T1000 (cell line): ENCODE results near the gene PRSS1.

Experiments used
- DNase-seq: peaks from one replicate; lab custom pipeline; 2025; ENCODE audit warnings: mixed read lengths; lab: John Stamatoyannopoulos, UW

The PRSS1 gene

DNA sequence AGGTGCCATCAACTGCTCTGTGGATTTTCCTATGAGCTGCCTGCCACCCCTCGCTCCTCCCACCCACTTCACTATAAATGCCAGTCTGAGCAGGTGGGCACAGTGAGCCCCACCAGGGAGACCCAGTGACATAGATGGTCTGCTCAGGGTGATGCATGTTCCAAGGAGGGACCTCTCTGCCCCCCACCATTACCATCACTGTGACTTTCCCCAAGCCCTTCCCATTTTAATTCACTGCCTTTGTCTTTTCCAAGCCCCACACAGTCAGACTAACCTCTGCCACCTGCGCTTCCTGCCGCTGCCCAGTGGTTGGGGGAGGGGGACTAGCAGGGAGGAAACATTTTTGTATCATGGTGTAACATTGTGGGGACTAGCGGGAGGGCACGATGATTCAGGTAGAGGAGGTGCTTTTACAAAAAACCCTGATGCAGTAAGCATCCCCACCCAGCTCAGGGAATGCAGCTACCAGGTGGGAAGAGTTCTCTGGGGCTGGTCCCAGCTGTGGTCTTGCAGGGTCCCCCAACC lies 46.1 kb downstream of the PRSS1 start:
- DNase-seq: no peak

DNA sequence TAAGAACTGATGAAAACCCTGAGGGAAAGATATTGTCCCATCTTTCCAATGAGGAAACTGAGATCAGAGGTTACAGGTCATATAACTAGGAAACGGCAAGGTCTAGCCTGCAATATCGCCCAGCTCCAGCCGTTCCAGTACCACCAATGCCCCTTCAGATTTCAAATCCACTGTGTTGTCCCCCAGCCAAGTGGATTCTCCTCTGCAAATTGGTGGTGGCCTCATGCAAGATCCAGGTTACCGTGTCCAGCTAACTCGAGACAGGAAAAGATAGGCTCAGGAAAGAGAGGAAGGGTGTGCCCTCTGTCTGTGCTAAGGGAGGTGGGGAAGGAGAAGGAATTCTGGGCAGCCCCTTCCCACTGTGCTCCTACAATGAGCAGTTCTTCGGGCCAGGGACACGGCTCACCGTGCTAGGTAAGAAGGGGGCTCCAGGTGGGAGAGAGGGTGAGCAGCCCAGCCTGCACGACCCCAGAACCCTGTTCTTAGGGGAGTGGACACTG lies 46.8 kb downstream of the PRSS1 start:
- no peak for DNase-seq

DNA sequence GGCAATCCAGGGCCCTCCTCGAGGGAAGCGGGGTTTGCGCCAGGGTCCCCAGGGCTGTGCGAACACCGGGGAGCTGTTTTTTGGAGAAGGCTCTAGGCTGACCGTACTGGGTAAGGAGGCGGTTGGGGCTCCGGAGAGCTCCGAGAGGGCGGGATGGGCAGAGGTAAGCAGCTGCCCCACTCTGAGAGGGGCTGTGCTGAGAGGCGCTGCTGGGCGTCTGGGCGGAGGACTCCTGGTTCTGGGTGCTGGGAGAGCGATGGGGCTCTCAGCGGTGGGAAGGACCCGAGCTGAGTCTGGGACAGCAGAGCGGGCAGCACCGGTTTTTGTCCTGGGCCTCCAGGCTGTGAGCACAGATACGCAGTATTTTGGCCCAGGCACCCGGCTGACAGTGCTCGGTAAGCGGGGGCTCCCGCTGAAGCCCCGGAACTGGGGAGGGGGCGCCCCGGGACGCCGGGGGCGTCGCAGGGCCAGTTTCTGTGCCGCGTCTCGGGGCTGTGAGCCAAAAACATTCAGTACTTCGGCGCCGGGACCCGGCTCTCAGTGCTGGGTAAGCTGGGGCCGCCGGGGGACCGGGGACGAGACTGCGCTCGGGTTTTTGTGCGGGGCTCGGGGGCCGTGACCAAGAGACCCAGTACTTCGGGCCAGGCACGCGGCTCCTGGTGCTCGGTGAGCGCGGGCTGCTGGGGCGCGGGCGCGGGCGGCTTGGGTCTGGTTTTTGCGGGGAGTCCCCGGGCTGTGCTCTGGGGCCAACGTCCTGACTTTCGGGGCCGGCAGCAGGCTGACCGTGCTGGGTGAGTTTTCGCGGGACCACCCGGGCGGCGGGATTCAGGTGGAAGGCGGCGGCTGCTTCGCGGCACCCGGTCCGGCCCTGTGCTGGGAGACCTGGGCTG lies 47.5 kb downstream of the PRSS1 start:
- DNase-seq: no peak

DNA sequence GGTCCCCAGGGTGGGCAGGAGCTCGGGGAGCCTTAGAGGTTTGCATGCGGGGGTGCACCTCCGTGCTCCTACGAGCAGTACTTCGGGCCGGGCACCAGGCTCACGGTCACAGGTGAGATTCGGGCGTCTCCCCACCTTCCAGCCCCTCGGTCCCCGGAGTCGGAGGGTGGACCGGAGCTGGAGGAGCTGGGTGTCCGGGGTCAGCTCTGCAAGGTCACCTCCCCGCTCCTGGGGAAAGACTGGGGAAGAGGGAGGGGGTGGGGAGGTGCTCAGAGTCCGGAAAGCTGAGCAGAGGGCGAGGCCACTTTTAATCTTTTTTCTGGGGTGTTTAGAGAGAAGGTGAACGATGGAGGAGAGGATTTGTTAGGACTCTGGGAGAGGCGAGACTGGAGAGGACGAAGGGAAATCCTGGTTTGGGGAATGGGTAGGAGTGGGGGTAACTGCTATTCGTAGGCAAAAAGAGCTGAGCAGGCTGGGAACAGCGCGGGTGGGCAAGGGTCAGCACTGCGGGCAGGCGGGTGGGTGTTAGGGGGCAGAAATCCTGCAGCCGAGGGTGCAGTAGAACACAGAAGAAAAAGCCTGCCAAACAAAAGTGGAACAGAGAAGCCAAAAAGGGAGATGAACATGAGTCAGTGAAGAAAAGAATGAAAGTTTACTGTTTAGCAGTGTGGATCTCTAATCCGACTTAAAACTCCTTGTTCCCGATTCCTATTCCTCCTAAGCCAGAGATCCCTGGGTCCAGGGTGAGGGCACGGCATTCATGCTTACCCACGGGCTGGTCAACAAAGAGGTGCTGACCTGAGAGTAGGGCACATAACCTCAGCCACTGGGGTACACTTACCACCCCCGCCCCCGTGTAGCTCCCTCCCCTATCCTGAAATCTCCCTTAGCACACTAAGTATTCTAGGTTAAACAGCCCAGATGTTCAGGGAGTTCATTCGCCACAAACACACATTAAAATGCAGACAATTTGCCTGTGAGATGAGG lies 48.4 kb downstream of the PRSS1 start:
- no peak for DNase-seq

DNA sequence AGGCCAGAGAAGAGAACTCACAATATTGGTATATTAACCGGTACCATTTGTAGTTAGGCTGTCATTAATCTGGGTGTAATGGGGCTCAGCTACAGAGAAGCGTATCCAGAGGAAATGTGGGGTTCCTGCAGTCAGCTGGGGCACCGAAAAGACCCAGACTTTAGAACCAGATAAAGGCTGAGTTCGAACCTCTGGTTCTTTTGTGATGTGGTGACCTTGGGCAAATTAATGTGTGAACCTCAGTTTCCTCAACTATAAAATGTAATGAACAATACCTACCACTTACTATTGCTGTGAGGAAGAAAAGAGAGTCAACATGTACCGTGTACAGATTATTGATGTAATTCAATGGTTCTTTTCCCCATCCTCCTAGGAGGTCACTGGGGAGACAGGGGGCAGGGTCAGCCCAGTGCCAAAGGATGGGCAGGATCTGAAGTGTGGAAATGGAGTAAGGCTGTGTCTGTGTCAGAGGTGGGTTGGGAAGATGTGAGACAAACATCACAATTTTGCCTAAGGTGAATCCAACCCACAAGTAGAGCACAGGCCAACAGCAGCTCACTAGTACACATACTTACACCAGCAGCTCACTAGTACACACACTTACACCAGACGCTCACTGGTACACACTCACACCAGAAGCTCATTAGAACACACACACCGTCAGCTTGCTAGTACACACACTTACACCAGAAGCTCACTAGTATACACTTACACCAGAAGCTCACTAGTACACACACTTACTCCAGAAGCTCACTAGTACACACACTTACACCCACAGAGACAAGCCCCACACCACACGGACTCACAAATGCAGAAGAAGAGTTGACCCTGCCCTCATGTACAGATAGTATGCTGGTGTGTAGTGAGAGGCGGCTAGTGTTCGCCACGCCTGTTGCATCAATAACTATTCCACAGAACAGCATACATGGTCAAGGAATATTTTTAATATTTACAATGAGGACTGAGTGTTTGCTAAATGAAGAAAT lies 49.5 kb downstream of the PRSS1 start:
- no peak for DNase-seq

- no peak for DNase-seq
Measured at GRCh38 chr7:142799437-142799835, 50.2 kb downstream of the PRSS1 start.

DNA sequence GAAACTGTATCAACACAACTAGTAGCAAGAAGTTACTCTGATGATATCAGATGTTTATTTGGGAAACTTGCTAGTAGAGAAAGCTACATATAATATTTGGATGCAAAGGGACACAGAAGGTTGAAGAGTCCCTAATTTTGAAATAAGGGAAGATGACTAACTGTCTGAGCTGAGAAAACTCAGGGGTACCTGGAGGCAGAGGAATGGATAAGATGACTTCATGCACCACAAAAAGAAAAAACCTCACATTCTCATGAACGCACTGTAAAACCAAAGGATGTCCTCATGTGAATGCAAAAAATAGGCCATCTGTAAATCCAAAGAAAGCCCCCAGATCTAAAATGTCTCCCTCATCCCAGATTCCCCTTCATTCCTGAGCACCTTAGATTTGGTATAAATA lies 50.8 kb downstream of the PRSS1 start:
- no peak for DNase-seq

- no peak for DNase-seq
Measured at GRCh38 chr7:142800699-142801260, 51.5 kb downstream of the PRSS1 start.

DNA sequence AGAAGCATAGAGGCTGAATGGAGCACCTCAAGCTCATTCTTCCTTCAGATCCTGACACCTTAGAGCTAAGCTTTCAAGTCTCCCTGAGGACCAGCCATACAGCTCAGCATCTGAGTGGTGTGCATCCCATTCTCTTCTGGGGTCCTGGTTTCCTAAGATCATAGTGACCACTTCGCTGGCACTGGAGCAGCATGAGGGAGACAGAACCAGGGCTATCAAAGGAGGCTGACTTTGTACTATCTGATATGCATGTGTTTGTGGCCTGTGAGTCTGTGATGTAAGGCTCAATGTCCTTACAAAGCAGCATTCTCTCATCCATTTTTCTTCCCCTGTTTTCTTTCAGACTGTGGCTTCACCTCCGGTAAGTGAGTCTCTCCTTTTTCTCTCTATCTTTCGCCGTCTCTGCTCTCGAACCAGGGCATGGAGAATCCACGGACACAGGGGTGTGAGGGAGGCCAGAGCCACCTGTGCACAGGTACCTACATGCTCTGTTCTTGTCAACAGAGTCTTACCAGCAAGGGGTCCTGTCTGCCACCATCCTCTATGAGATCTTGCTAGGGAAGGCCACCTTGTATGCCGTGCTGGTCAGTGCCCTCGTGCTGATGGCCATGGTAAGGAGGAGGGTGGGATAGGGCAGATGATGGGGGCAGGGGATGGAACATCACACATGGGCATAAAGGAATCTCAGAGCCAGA lies 52.5 kb downstream of the PRSS1 start:
- DNase-seq: no peak

DNA sequence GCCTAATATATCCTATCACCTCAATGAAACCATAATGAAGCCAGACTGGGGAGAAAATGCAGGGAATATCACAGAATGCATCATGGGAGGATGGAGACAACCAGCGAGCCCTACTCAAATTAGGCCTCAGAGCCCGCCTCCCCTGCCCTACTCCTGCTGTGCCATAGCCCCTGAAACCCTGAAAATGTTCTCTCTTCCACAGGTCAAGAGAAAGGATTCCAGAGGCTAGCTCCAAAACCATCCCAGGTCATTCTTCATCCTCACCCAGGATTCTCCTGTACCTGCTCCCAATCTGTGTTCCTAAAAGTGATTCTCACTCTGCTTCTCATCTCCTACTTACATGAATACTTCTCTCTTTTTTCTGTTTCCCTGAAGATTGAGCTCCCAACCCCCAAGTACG lies 53.0 kb downstream of the PRSS1 start:
- DNase-seq: no peak
